ENCODE data around the gene NCKAP1.
"Not testable (repeated sequence)": the region's sequence is repeated elsewhere in the genome, so short reads cannot be mapped to it uniquely, and the experiment has no call there.

NCKAP1 gene, protein sequence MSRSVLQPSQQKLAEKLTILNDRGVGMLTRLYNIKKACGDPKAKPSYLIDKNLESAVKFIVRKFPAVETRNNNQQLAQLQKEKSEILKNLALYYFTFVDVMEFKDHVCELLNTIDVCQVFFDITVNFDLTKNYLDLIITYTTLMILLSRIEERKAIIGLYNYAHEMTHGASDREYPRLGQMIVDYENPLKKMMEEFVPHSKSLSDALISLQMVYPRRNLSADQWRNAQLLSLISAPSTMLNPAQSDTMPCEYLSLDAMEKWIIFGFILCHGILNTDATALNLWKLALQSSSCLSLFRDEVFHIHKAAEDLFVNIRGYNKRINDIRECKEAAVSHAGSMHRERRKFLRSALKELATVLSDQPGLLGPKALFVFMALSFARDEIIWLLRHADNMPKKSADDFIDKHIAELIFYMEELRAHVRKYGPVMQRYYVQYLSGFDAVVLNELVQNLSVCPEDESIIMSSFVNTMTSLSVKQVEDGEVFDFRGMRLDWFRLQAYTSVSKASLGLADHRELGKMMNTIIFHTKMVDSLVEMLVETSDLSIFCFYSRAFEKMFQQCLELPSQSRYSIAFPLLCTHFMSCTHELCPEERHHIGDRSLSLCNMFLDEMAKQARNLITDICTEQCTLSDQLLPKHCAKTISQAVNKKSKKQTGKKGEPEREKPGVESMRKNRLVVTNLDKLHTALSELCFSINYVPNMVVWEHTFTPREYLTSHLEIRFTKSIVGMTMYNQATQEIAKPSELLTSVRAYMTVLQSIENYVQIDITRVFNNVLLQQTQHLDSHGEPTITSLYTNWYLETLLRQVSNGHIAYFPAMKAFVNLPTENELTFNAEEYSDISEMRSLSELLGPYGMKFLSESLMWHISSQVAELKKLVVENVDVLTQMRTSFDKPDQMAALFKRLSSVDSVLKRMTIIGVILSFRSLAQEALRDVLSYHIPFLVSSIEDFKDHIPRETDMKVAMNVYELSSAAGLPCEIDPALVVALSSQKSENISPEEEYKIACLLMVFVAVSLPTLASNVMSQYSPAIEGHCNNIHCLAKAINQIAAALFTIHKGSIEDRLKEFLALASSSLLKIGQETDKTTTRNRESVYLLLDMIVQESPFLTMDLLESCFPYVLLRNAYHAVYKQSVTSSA

GRCh38 chr2:183038341-183039300 is at the start of gene NCKAP1:
TSS of gene NCKAP1 (minus strand) at chr2:183038457. CDS start at chr2:183038099, 358 bp downstream.
- peak; percentile 69 to 81 for DNase-seq (ENCODE audit: low read depth in 1 of 2, low spot score in 1 of 2)

- no peak for DNase-seq (ENCODE audit: low read depth in 1 of 2, low spot score in 1 of 2)
Observed at GRCh38 chr2:183081911-183082310, 43.7 kb upstream of the NCKAP1 start.

GRCh38 chr2:183079139-183079775 is 41.0 kb upstream of the NCKAP1 start:
- DNase-seq (ENCODE audit: low read depth in 1 of 2, low spot score in 1 of 2): no peak

GRCh38 chr2:183078464-183079138 is 40.3 kb upstream of the NCKAP1 start, which contains the start of gene DUSP19:
TSS of gene DUSP19 (plus strand) at chr2:183078747. CDS start at chr2:183078934, 187 bp downstream.
- peak; percentile 51 to 64 for DNase-seq (ENCODE audit: low read depth in 1 of 2, low spot score in 1 of 2)

DNA sequence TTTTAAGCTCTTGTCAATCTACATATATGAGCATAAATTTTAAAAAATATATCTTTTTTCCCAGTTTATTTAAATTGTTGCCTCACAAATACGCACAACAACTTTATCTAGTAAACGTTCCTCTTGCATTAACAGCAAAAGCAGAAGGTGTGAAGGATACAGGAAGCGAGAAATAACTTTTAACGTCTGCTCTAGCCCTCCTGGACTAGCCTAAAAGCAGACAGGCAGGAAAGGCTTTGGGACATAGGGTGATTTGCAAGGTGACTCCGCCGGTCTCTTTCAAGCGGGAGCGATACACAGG is 39.9 kb upstream of the NCKAP1 start:
- DNase-seq (ENCODE audit: low read depth in 1 of 2, low spot score in 1 of 2): no peak

DNA sequence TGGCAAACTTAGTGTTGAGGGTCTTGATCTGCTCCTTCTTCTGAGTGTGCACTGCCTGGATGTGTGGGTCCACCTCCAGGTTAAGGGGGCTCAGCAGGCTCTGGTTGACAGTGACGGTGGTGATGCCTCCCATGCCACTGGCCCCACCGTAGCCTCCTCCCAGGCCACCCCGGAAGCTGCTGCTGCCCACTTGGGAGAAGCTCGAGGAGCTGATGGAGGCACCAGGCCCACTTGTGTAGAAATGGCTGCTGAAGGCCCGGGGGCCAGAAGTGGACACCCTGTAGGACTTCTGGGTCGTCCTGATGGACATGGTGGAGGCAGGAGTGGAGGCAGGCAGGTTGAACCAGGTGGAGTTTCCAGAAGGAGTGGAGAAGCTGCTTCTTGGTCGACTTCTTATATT is 33.9 kb upstream of the NCKAP1 start:
- DNase-seq (ENCODE audit: low read depth in 1 of 2, low spot score in 1 of 2): no peak

GRCh38 chr2:183070942-183071844 is 32.9 kb upstream of the NCKAP1 start:
- DNase-seq (ENCODE audit: low read depth in 1 of 2, low spot score in 1 of 2): no peak

DNA sequence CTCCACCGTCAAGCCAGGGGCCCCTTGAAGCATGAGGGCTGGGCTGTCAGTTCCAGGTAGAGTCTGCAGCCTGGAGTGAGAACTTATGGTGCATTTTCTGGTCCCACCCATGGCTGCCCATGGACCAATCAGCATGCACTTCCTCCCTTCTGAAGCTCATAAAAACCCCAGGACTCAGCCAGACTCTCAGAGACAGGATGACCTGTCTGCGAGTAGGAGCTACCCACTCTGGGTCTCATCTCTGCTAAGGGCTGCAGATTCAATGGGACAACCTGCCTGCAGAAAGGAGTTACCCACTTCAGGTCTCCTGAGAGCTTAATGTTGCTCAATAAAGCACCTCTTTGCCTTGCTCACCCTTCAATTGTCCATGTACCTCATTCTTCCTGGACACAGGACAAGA is 30.9 kb upstream of the NCKAP1 start:
- no peak for DNase-seq (ENCODE audit: low read depth in 1 of 2, low spot score in 1 of 2)

DNA sequence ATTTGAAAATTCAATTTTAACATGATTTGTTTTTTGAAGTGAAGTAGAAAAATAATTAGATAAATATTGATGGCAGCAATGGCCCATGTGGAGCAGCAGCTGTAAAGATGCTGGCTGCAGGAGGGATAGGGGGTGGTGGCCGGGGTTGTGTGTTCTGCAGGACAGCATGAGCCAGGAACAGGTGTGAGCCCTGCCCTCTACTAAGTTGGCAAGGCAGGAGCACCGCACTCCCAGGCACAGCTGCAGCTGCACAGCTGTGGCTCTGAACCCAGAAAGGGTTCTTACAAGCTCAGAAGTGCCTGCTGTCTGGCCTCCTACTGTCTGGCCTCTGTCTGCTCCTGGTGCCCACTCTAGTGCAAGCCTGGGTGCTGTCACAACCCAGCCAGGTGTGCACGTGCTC is 30.3 kb upstream of the NCKAP1 start:
- no peak for DNase-seq (ENCODE audit: low read depth in 1 of 2, low spot score in 1 of 2)

- DNase-seq (ENCODE audit: low read depth in 1 of 2, low spot score in 1 of 2): no peak
Observed at GRCh38 chr2:183063083-183063482, 24.8 kb upstream of the NCKAP1 start.

GRCh38 chr2:183060571-183061231 is 22.4 kb upstream of the NCKAP1 start:
- DNase-seq (ENCODE audit: low read depth in 1 of 2, low spot score in 1 of 2): no peak

DNA sequence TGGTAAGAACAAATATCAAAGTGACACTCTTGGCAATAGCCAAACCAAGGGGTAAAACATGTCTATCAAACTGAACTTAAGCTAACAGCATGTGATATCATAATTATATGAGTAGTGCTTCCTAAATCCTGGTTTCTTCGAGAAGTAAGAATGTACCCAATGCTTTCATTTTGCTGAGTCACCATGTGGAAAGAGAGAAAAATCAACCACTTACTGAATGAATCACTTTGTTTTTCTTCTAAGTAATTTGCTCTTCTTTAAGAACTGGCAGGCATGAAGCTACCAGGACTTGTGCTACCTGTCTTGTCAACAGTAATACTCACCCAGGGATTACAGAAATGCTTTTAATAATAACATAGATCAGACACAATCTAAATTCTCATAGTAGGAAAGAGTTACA is 21.3 kb upstream of the NCKAP1 start:
- DNase-seq (ENCODE audit: low read depth in 1 of 2, low spot score in 1 of 2): no peak

- no peak for DNase-seq (ENCODE audit: low read depth in 1 of 2, low spot score in 1 of 2)
Observed at GRCh38 chr2:183057333-183057985, 19.2 kb upstream of the NCKAP1 start.

GRCh38 chr2:183049420-183049819 is 11.2 kb upstream of the NCKAP1 start:
- DNase-seq (ENCODE audit: low read depth in 1 of 2, low spot score in 1 of 2): no peak

DNA sequence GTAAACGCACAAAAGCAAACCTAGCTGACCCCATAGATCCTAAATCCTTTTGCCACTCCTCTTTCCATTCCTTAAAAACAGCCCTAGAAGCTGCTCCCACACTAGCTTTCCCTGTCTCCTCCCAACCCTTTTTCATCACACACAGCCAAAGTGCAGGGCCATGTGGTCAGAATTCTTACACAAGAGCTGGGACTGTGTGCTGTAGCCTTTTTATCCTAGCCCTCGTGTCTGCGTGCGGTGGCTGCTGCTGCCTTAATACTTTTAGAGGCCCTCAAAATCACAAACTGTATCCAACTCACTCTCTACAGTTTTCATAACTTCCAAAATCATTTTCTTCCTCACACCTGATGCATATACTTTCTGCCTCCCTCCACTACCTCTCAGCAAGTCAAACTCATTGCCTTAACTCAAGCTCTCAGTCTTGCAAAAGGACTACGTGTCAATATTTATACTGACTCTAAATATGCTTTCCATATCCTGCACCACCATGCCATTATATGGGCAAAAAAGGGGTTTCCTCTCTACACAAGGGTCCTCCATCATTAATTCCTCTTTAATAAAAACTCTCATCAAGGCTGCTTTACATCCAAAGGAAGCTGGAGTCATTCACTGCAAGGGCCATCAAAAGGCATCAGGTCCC is 9.3 kb upstream of the NCKAP1 start:
- DNase-seq (ENCODE audit: low read depth in 1 of 2, low spot score in 1 of 2): not testable (repeated sequence)

DNA sequence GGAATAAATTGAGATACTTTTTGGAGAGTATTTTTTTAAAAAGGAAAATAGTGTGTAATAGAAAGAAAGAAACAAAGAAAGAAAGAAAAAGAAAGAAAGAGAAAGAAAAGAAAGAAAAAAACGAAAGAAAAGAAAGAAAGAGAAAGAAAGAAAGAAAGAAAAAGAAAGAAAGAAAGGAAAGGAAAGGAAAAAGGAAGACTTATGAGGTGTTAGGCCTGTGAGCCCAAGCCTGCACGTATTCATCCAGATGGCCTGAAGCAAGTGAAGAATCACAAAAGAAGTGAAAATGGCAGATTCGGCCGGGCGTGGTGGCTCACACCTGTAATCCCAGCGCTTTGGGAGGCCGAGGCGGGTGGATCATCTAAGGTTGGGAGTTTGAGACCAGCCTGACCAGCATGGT is 5.3 kb upstream of the NCKAP1 start:
- DNase-seq (ENCODE audit: low read depth in 1 of 2, low spot score in 1 of 2): not testable (repeated sequence)

- no peak for DNase-seq (ENCODE audit: low read depth in 1 of 2, low spot score in 1 of 2)
Observed at GRCh38 chr2:183040604-183041003, 2.3 kb upstream of the NCKAP1 start.

Data from activated T-helper 1 cell treated with anti-CD3 and anti-CD28 coated beads, Interleukin-2, amount 50 U/mL, for 16 hours (primary cell).